HG03135 (cell line): Measurements from ENCODE around the gene PDE3A.
"Not testable (repeated sequence)": the region's sequence is repeated elsewhere in the genome, so short reads cannot be mapped to it uniquely, and the experiment has no call there.

Experiments used
- ATAC-seq: cut with Tn5 transposase; IDR thresholded peaks from one replicate; pipeline ENCODE4 v1.9.1; 2021; ENCODE audit warnings: mild to moderate bottlenecking, moderate library complexity; ENCODE audit not compliant: unreplicated experiment

Gene PDE3A

GRCh38 chr12:20372326-20373096, 4.2 kb downstream of the PDE3A start:
- ATAC-seq = no peak

- no peak for ATAC-seq
Measured at GRCh38 chr12:20374795-20375194, 6.5 kb downstream of the PDE3A start.

GRCh38 chr12:20375560-20375959, 7.2 kb downstream of the PDE3A start:
- no peak for ATAC-seq

GRCh38 chr12:20376984-20377383, 8.6 kb downstream of the PDE3A start:
- no peak for ATAC-seq

GRCh38 chr12:20377750-20378149, 9.4 kb downstream of the PDE3A start:
- ATAC-seq = no peak

- no peak for ATAC-seq
Measured at GRCh38 chr12:20382117-20382516, 13.8 kb downstream of the PDE3A start.

GRCh38 chr12:20383612-20384011, 15.3 kb downstream of the PDE3A start:
- ATAC-seq = no peak

- ATAC-seq = not testable (repeated sequence)
Measured at GRCh38 chr12:20384836-20385235, 16.5 kb downstream of the PDE3A start.

GRCh38 chr12:20390846-20391245, 22.5 kb downstream of the PDE3A start:
- no peak for ATAC-seq

GRCh38 chr12:20392339-20392738, 24.0 kb downstream of the PDE3A start:
- no peak for ATAC-seq

- no peak for ATAC-seq
Measured at GRCh38 chr12:20393707-20394106, 25.4 kb downstream of the PDE3A start.

- ATAC-seq = no peak
Measured at GRCh38 chr12:20395791-20396550, 27.6 kb downstream of the PDE3A start.

GRCh38 chr12:20398686-20399085, 30.3 kb downstream of the PDE3A start:
- no peak for ATAC-seq

- no peak for ATAC-seq
Measured at GRCh38 chr12:20400003-20400402, 31.7 kb downstream of the PDE3A start.

GRCh38 chr12:20403230-20403629, 34.9 kb downstream of the PDE3A start:
- ATAC-seq = no peak

- no peak for ATAC-seq
Measured at GRCh38 chr12:20404576-20405346, 36.4 kb downstream of the PDE3A start.

- no peak for ATAC-seq
Measured at GRCh38 chr12:20409607-20410377, 41.5 kb downstream of the PDE3A start.

GRCh38 chr12:20410734-20411133, 42.4 kb downstream of the PDE3A start:
- ATAC-seq = no peak

GRCh38 chr12:20411345-20411744, 43.0 kb downstream of the PDE3A start:
- ATAC-seq = no peak

- no peak for ATAC-seq
Measured at GRCh38 chr12:20415028-20415427, 46.7 kb downstream of the PDE3A start.

- ATAC-seq = no peak
Measured at GRCh38 chr12:20415641-20416040, 47.3 kb downstream of the PDE3A start.
